Activated CD4-positive, alpha-beta T cell treated with anti-CD3 and anti-CD28 coated beads for 1 hour (primary cell): ENCODE measurements around the gene RTP2.
A peak's percentile ranks its signal among the peaks of the same experiment; 100 is the strongest.
"Not testable (repeated sequence)": the region's sequence is repeated elsewhere in the genome, so short reads cannot be mapped to it uniquely, and the experiment has no call there.

Source experiments
- DNase-seq: peaks from one replicate; pipeline ENCODE4 v3.0.0-alpha.2; 2020

Gene RTP2

GRCh38 chr3:187709155-187709554 lies 6.8 kb upstream of the RTP2 start:
- no peak for DNase-seq

GRCh38 chr3:187708696-187709095 lies 6.3 kb upstream of the RTP2 start:
- DNase-seq: no peak

- DNase-seq: no peak
Observed at GRCh38 chr3:187706971-187707370, 4.6 kb upstream of the RTP2 start.

- no peak for DNase-seq
Observed at GRCh38 chr3:187705164-187705563, 2.8 kb upstream of the RTP2 start.

GRCh38 chr3:187700249-187700648 lies 2.1 kb downstream of the RTP2 start:
- no peak for DNase-seq

GRCh38 chr3:187698499-187699399 lies 3.6 kb downstream of the RTP2 start:
- no peak for DNase-seq

- DNase-seq: no peak
Observed at GRCh38 chr3:187696021-187696420, 6.3 kb downstream of the RTP2 start.

- DNase-seq: no peak
Observed at GRCh38 chr3:187695449-187695848, 6.9 kb downstream of the RTP2 start.

- no peak for DNase-seq
Observed at GRCh38 chr3:187694801-187695200, 7.6 kb downstream of the RTP2 start.

- no peak for DNase-seq
Observed at GRCh38 chr3:187693431-187693830, 8.9 kb downstream of the RTP2 start.

GRCh38 chr3:187689984-187690383 lies 12.4 kb downstream of the RTP2 start:
- DNase-seq: no peak

GRCh38 chr3:187686621-187687273 lies 15.6 kb downstream of the RTP2 start:
- DNase-seq: no peak

GRCh38 chr3:187685948-187686347 lies 16.4 kb downstream of the RTP2 start:
- no peak for DNase-seq

GRCh38 chr3:187684880-187685279 lies 17.5 kb downstream of the RTP2 start:
- DNase-seq: no peak

- no peak for DNase-seq
Observed at GRCh38 chr3:187684444-187684843, 17.9 kb downstream of the RTP2 start.

- not testable (repeated sequence) for DNase-seq
Observed at GRCh38 chr3:187681756-187682155, 20.6 kb downstream of the RTP2 start.

GRCh38 chr3:187679638-187680396 lies 22.5 kb downstream of the RTP2 start:
- peak; percentile 45 for DNase-seq

GRCh38 chr3:187678726-187679268 lies 23.6 kb downstream of the RTP2 start:
- no peak for DNase-seq

- no peak for DNase-seq
Observed at GRCh38 chr3:187677604-187678003, 24.8 kb downstream of the RTP2 start.

GRCh38 chr3:187673012-187673411 lies 29.3 kb downstream of the RTP2 start:
- DNase-seq: no peak

- DNase-seq: no peak
Observed at GRCh38 chr3:187669675-187670504, 32.5 kb downstream of the RTP2 start, which contains the start of gene SST. Gene SST, minus strand, starts transcription at chr3:187670394. Its CDS starts 103 bp downstream, at chr3:187670291.

GRCh38 chr3:187667526-187667925 lies 34.8 kb downstream of the RTP2 start:
- no peak for DNase-seq
